ENCODE results near the gene DBR1. TPM values are rescaled to one million over a fixed set of nuclear protein-coding genes. Genes with fewer than 3 reads are reported as not detected.

DBR1 gene
- 8.9 and 14.4 TPM in 2 replicates for total RNA-seq

GRCh38 chr3:138174421-138175131 lies at the start of gene DBR1:
Gene DBR1, minus strand, starts transcription at chr3:138174921. Its CDS starts 126 bp downstream, at chr3:138174795.

GRCh38 chr3:138187296-138188012 lies 12.7 kb upstream of the DBR1 start, which contains the start of gene ARMC8:
Gene ARMC8, plus strand, starts transcription at chr3:138187301. Its CDS starts 254 bp downstream, at chr3:138187555.

GRCh38 chr3:138132239-138132638 lies 42.5 kb downstream of the DBR1 start, which contains the start of gene A4GNT:
Gene A4GNT, minus strand, starts transcription at chr3:138132390. Its CDS starts 1,134 bp downstream, at chr3:138131256.

GRCh38 chr3:138114988-138115971 lies 59.4 kb downstream of the DBR1 start, which contains the start of gene DZIP1L:
Gene DZIP1L, minus strand, starts transcription at chr3:138115608. Its CDS starts 11,637 bp downstream, at chr3:138103971.

Other genes with a start within 250 kb of the DBR1 start
- not detected in 2 replicates for gene CLDN18, start 164.8 kb downstream of the DBR1 start, total RNA-seq
- gene DZIP1L, start 59.3 kb downstream of the DBR1 start, total RNA-seq: 5.5 and 5.7 TPM in 2 replicates
- gene A4GNT, start 42.5 kb downstream of the DBR1 start, total RNA-seq: not detected in 2 replicates
- 18.4 and 27.6 TPM in 2 replicates for gene ARMC8, start 12.4 kb upstream of the DBR1 start, total RNA-seq
- gene NME9, start 154.9 kb upstream of the DBR1 start, total RNA-seq: not detected in 2 replicates
- gene MRAS, start 173.7 kb upstream of the DBR1 start, total RNA-seq: 2.6 and 6.2 TPM in 2 replicates